ENCODE results near the gene CNEP1R1. TPM values are rescaled to one million over a fixed set of nuclear protein-coding genes. Genes with fewer than 3 reads are reported as not detected.

Gene CNEP1R1
- polyA plus RNA-seq, 2 of the 4 experiments (the other 2 are of a cell fraction), result 20.7 to 32.0 TPM

DNA sequence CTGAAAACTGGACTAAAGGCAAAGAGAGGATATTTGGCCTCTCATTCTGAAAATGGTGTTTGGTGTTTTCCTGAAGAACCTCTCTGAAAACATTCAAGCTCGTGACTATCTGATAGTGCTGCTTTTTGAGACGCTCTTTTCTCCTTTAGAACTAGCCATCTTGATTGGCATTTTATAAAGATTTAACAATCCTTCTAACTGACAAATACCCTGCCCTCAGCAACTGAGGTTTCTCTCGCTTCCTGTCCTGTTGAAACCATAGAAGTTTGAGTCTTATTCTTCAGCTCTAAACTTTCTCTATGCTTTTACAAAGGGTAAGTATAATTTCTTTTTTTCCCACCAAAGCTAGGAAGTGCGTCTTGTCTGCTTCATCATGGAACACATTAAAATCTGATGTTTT lies 13.3 kb downstream of the CNEP1R1 start:
- no peak for TF ChIP-seq EP300 (IDR thresholded peaks at IDR 0.05)
- no peak for TF ChIP-seq MAFK (IDR thresholded peaks at IDR 0.05; ENCODE audit: partially characterized antibody)
- no peak for TF ChIP-seq HOXB13 (CRISPR knock-in tag; IDR thresholded peaks at IDR 0.05; ENCODE audit: low read depth)
- TF ChIP-seq CHD4 (IDR thresholded peaks at IDR 0.05; ENCODE audit: borderline replicate concordance), result no peak
- TF ChIP-seq NPAS2 (CRISPR knock-in tag; IDR thresholded peaks at IDR 0.05; ENCODE audit: borderline replicate concordance), result no peak
- TF ChIP-seq, protein P1, sequence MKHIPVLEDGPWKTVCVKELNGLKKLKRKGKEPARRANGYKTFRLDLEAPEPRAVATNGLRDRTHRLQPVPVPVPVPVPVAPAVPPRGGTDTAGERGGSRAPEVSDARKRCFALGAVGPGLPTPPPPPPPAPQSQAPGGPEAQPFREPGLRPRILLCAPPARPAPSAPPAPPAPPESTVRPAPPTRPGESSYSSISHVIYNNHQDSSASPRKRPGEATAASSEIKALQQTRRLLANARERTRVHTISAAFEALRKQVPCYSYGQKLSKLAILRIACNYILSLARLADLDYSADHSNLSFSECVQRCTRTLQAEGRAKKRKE (CRISPR knock-in tag; IDR thresholded peaks at IDR 0.05; ENCODE audit: low read depth), result no peak
- TF ChIP-seq, protein P2, sequence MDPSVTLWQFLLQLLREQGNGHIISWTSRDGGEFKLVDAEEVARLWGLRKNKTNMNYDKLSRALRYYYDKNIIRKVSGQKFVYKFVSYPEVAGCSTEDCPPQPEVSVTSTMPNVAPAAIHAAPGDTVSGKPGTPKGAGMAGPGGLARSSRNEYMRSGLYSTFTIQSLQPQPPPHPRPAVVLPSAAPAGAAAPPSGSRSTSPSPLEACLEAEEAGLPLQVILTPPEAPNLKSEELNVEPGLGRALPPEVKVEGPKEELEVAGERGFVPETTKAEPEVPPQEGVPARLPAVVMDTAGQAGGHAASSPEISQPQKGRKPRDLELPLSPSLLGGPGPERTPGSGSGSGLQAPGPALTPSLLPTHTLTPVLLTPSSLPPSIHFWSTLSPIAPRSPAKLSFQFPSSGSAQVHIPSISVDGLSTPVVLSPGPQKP (IDR thresholded peaks at IDR 0.05; ENCODE audit: low read depth, low read length), result no peak
- TF ChIP-seq ZNF302 (CRISPR knock-in tag; IDR thresholded peaks at IDR 0.05), result no peak
- TF ChIP-seq CHD2 (IDR thresholded peaks at IDR 0.05; ENCODE audit: low read length, partially characterized antibody), result no peak
- TF ChIP-seq TP53 (CRISPR knock-in tag; IDR thresholded peaks at IDR 0.05), result no peak
- no peak for TF ChIP-seq SREBF2 (IDR thresholded peaks at IDR 0.05)
- no peak for TF ChIP-seq NFE2L2 (conservative IDR thresholded peaks at IDR 0.05; ENCODE audit: low read length)
- no peak for TF ChIP-seq FOSL2 (IDR thresholded peaks at IDR 0.05)
- no peak for TF ChIP-seq FOSL2 (CRISPR knock-in tag; IDR thresholded peaks at IDR 0.05)
- H3K9me3 ChIP-seq, result no peaks in the 10 kb centered on the region
- H3K4me2 ChIP-seq, result no peak overlapping the region
- DNase-seq (ENCODE audit: low read depth in 1 of 2, low spot score in 1 of 2) (no peak), FAIRE-seq (no peak), ATAC-seq (no peak)
- H3K4me1 ChIP-seq, result peaks cover 10% of the 10 kb centered on the region
- H3K27ac ChIP-seq, result no peak overlapping the region
- ChIA-PET POLR2A (no interaction called here), CTCF (interaction anchor here (0.6 to 4.6 kb wide), 5 partner anchors 9 to 627 kb away, joined by 3 to 33 read pairs (median 4); partner anchors contain the start of gene CNEP1R1)
- WGBS (ENCODE audit: missing lambda C conversion rate), result 92% methylated on average over 4 of the region's 4 CpGs
- H3K4me3 ChIP-seq, result no peak overlapping the region

DNA sequence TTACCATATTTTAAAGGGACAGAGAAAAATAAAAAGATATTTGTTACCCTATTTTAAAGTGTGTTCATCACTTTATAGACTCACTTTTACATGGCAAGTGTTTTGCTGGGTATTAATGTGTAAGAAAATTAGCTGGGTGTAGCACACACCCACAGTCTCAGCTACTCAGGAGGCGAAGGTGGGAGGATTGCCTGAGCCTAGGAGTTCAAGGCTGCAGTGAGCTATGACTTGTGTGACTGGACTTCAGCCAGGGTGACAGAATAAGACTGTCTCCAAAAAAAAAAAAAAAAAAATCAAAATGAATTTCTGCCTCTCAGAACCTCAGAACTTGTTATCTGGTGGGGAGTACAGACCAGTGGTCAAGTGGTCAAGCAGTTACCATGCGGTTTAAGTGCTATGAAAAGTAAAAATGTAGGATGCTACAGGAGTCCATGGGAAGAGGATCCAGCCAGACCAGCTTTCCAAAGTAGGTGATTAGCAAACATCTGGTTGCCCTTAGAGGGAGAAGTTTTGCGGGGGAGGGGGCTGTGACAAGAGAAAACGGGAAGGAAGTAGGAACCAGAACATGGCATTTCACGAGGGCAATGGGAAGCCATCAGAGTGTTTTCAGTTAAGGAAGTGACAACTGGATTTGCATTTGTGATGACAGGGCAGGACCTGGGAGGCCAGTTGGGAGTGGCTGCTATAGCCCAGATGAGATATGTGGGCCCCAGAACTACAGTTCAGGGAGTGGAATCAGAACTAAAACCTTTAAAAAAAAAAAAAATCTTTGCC lies 13.9 kb downstream of the CNEP1R1 start:
- POLR2A ChIA-PET, result no interaction called here
- 85% methylated on average over 5 of the region's 5 CpGs for WGBS (ENCODE audit: missing lambda C conversion rate)

DNA sequence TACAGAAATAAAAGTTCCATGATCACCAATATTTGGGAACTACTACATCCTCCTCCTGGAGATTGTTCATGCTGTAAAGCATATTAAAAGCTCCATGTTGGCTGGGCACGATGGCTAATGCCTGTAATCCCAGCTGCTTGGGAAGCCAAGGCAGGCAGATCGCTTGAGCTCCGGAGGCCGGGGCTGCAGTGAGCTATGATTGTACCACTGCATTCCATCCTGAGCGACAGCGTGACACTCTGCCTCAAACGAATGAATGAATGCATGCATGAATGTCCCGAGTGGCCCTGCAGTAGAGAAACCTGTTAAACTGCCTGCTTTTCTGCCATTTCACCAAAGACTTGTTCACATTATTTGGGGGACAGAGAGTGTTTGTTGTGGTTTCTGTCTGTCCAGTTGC lies 15.0 kb downstream of the CNEP1R1 start:
- DNase-seq (ENCODE audit: low read depth in 1 of 2, low spot score in 1 of 2) (no peak), ATAC-seq (no peak), FAIRE-seq (no peak)
- H3K27ac ChIP-seq, result no peak overlapping the region
- ChIA-PET POLR2A (no interaction called here), CTCF (interaction anchor here (0.6 to 2.7 kb wide), 2 partner anchors 15 to 411 kb away, joined by 3 to 16 read pairs; partner anchors contain the start of gene CNEP1R1)
- 76% methylated on average over 8 of the region's 8 CpGs for WGBS (ENCODE audit: missing lambda C conversion rate)
- H3K9me3 ChIP-seq, result no peaks in the 10 kb centered on the region
- TF ChIP-seq RAD21 (conservative IDR thresholded peaks at IDR 0.05 in 1 of 2, IDR thresholded peaks at IDR 0.05 in 1 of 2) (no peak), ESRRA (IDR thresholded peaks at IDR 0.05; ENCODE audit: borderline replicate concordance, low read length) (no peak), SREBF2 (IDR thresholded peaks at IDR 0.05) (no peak), HEYL (CRISPR knock-in tag; IDR thresholded peaks at IDR 0.05) (no peak), MAFK (IDR thresholded peaks at IDR 0.05; ENCODE audit: partially characterized antibody) (no peak), HOXB5 (CRISPR knock-in tag; IDR thresholded peaks at IDR 0.05) (no peak), POLR2AphosphoS2 (conservative IDR thresholded peaks at IDR 0.05; ENCODE audit: low read length) (no peak), FOSB (CRISPR knock-in tag; IDR thresholded peaks at IDR 0.05) (no peak), POLR2A (IDR thresholded peaks at IDR 0.05; ENCODE audit: low read length) (no peak)
- TF ChIP-seq, protein P3, sequence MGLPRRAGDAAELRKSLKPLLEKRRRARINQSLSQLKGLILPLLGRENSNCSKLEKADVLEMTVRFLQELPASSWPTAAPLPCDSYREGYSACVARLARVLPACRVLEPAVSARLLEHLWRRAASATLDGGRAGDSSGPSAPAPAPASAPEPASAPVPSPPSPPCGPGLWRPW (IDR thresholded peaks at IDR 0.05), result no peak
- TF ChIP-seq, protein P4, sequence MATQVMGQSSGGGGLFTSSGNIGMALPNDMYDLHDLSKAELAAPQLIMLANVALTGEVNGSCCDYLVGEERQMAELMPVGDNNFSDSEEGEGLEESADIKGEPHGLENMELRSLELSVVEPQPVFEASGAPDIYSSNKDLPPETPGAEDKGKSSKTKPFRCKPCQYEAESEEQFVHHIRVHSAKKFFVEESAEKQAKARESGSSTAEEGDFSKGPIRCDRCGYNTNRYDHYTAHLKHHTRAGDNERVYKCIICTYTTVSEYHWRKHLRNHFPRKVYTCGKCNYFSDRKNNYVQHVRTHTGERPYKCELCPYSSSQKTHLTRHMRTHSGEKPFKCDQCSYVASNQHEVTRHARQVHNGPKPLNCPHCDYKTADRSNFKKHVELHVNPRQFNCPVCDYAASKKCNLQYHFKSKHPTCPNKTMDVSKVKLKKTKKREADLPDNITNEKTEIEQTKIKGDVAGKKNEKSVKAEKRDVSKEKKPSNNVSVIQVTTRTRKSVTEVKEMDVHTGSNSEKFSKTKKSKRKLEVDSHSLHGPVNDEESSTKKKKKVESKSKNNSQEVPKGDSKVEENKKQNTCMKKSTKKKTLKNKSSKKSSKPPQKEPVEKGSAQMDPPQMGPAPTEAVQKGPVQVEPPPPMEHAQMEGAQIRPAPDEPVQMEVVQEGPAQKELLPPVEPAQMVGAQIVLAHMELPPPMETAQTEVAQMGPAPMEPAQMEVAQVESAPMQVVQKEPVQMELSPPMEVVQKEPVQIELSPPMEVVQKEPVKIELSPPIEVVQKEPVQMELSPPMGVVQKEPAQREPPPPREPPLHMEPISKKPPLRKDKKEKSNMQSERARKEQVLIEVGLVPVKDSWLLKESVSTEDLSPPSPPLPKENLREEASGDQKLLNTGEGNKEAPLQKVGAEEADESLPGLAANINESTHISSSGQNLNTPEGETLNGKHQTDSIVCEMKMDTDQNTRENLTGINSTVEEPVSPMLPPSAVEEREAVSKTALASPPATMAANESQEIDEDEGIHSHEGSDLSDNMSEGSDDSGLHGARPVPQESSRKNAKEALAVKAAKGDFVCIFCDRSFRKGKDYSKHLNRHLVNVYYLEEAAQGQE (IDR thresholded peaks at IDR 0.05), result no peak
- TF ChIP-seq, protein P5, sequence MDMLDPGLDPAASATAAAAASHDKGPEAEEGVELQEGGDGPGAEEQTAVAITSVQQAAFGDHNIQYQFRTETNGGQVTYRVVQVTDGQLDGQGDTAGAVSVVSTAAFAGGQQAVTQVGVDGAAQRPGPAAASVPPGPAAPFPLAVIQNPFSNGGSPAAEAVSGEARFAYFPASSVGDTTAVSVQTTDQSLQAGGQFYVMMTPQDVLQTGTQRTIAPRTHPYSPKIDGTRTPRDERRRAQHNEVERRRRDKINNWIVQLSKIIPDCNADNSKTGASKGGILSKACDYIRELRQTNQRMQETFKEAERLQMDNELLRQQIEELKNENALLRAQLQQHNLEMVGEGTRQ (IDR thresholded peaks at IDR 0.05), result no peak
- H3K4me2 ChIP-seq, result no peak overlapping the region
- H3K4me1 ChIP-seq, result peaks cover 8% of the 10 kb centered on the region
- no peak overlapping the region for H3K4me3 ChIP-seq

More for the DNA sequence above, 13.9 kb downstream of the CNEP1R1 start:
- FAIRE-seq (no peak), ATAC-seq (no peak), DNase-seq (ENCODE audit: low read depth in 1 of 2, low spot score in 1 of 2) (no peak)
- Histone ChIP-seq H3K4me3 (no peak overlapping the region), H3K9me3 (no peaks in the 10 kb centered on the region), H3K4me1 (peaks cover 10% of the 10 kb centered on the region), H3K27ac (no peak overlapping the region), H3K4me2 (no peak overlapping the region)
- TF ChIP-seq TP53 (CRISPR knock-in tag; IDR thresholded peaks at IDR 0.05) (no peak), NPAS2 (CRISPR knock-in tag; IDR thresholded peaks at IDR 0.05; ENCODE audit: borderline replicate concordance) (no peak), HOXA7 (CRISPR knock-in tag; IDR thresholded peaks at IDR 0.05) (no peak)
- CTCF ChIA-PET, result interaction anchor here (0.7 to 4.6 kb wide), 5 partner anchors 8 to 626 kb away, joined by 3 to 33 read pairs (median 4); partner anchors contain the start of gene CNEP1R1
